HG02870 (cell line): ENCODE results near the gene CALY.
A peak's percentile ranks its signal among the peaks of the same experiment; 100 is the strongest.
"Not testable (repeated sequence)": the region's sequence is repeated elsewhere in the genome, so short reads cannot be mapped to it uniquely, and the experiment has no call there.

Source experiments
- ATAC-seq: cut with Tn5 transposase; IDR thresholded peaks from one replicate; pipeline ENCODE4 v1.9.1; 2021; ENCODE audit warnings: mild to moderate bottlenecking, moderate library complexity; ENCODE audit not compliant: unreplicated experiment

The CALY gene

DNA sequence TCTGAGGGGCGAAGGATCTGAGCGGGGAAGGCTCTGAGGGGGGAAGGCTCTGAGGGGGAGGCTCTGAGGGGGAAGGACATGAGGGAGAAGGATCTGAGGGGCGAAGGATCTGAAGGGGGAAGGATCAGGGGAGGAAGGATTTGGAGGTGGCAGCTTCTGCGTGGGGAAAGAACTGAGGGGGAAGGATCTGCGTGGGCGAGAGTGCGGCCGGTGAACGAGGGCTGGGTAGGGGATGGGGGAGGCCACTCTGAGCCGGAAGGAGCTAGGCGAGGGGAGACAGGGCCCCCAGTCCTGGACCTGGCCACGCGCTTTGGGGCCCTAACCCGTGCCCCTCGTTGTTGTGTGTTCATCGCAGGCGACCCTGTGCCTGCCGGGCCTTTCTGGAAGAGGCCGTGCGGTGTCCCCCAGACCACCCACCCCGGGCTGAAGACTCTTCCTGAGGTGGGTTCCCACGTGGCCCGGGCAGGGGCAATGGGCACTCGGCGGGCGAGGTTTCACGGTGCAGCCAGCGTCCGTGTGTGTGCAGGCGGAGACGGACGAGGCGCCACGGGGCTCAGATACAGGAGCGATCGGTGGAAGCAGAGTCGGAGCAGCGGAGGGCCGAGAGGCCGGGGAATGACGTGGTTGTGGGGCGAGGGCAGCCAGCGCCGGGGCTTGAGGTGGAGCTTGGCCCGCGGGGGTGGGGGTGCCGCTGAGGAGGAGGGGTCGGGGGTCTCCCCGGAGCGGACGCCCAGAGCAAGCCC is 2.0 kb downstream of the CALY start:
- ATAC-seq: no peak

DNA sequence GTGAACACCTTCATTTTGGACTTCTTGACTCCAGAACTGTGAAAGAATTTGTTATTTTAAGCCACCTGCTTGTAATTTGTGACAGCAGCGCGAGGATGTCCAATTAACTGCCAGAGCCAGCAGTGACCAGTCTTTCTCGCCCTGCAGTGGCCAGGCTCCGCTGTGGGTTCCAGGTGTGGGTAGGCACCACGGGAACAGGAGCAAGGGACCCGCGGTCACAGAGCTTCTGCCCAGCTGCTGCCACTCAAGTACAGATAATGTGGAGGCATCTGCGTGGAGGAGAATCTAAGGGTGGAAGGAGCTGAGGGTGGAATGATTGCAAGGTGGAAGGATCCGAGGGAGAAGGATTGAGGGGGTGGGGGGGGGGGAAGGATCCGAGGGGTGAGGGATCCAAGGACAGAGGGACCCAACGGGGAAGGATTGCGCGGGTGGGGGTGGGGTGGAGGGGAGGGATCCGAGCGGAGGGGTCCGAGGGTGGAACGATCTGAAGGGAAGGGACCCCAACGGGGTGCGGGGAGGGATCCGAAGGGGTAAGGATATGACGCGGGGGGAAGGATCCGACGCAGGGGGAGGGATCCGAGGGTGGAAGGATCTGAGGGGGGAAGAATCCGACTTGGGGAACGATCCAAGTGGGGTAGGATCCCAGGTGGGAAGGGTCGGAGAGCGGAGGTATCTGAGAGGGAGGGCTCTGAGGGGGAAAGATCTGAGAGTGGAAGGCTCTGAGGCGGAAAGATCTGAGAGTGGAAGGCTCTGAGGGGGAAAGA is 3.6 kb downstream of the CALY start:
- no peak for ATAC-seq

- ATAC-seq: peak; percentile 90
Observed at GRCh38 chr10:133329491-133330202, 7.0 kb downstream of the CALY start.

DNA sequence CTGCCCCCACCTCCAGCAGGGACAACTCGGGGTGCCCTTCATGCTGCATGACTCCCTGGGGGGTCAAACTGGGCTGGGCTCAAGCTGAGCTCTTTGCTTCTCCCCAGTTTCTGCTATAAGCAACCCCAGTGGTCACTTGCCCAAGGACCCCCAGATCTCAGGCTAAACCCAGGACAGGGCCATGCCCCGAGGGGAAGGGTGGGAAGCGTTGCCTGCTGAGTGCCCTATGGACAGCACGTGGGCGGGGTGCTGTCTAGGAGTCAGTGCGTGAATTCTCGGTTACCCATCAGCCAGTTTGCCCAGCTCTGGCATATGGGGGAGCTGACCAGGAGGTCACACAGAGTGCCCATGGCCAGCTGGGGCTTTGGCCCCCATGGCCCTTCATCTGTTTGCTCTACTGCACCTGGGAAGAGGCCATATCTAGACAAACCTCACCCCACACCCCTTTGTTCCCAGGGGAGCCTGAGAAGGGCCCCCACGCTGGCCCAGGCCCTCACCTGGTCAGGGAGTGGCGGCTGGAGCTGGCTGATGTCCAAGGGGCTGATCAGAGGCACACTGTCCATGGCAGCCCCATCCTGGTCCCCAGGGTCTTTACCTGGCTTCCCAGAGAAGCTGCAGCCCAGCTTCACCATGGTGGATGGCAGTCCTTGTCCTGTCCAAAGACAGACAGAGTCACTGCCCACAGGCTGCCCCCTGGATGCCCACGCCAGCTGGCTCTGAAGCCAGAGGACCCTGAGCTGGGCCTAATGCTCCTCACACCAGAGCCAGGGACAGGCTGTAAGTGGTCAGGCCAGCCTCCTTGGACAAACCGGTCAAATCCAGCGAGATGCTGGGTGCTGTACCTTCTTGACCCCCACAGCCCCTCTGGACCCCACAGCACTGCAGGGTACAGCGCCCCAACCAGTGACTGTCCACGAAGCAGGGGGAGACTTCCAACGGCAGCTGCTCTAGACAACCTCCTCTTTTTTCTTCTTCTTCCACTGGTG is 8.0 kb downstream of the CALY start:
- ATAC-seq: no peak

- ATAC-seq: no peak
Observed at GRCh38 chr10:133327651-133328357, 8.9 kb downstream of the CALY start.

DNA sequence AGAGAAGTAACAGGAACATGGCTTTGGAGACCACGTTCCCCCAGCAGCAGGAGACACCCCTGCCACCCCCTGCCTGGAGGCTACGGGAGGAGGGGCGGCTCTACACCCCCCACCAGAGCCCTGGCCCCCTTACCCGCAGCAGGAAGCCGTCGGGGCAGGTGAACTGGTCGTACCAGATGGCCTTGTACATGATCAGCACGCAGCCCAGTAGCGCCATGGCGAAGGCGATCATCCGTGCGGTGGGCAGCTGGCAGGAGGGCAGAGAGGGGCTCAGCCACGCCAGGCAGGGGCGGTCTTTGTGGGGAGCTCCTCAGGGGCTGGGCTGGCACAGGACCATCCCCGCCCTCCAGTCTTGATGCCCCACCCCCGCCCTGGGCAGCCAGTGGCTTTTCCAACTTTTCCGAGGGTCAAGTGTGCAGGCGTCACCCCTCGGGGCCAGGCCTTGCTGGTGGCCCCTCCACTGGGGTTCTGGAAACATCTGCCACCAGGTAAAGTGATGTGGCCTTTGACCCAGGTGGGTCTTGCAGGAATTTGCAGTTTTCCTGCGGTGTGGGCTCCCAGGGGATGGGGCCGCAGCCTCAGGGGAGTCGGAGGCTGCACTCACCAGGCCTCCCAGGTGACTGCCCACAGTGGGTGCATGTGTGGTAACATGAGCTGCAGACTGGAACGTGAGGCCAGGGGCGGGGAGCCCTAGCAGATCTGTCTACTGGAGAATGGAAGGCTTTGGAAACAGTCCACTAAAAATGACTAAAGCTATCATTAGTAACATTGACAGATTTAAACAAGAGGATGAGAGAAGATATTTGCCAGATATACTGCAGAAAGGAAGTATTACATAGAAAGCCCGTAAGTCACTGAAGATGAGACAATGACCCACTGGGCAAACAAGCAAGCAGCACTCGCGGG is 9.7 kb downstream of the CALY start:
- no peak for ATAC-seq

DNA sequence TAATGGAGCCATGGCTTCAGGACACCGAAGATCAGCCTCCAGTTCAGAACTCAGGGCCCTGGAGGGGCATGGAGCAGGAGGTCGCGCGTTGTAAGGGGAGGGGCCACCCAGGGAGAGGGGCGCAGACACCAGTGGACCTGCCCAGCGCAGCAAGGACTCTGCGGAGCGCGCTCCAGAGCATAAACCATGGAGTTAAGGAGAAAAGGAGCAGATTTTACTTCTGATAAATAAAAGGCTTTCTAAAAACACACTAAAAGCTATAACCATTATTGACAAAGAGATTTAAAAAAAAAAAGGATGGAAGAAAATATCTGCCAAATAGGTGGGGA is 10.5 kb downstream of the CALY start:
- no peak for ATAC-seq

DNA sequence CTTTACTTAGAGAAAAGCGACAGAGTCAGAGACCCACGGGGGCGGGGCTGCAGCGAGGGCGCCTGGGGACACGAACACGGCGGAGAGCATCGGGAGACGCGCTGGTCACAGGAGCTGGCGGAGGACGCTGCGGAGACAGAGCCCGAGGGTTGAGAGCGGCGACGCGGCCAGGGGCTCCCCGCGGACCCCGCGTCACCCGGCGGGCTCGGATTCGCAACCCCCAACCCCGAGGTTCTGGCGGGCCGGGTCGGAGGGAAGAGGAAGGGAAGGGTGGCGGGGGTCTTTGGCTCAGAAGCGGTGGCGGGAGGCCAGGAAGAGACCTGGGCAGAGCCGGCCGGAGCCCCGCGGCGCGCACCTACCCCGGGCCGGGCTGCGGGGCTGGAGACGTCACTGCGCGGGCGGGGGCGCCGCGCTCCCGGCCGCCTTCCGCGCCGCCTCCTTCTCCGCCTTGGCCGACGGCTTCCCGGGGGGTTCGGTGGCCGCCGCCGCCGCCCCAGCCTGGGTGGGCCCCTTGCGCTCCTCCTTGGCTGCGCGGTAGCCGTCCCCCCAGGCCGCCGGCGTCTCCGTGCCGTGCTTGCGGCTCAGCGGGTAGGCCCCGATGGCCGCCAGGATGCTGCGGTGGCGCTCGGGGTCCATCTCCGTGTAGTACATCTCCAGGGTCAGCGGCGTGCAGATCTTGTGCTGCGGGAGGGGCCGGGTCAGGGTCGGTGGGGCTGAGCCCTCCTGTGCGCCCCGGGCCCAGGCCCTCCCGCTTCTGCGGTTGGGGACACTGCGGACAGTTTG is 11.1 kb downstream of the CALY start:
- no peak for ATAC-seq

- ATAC-seq: no peak
Observed at GRCh38 chr10:133324857-133325260, 11.8 kb downstream of the CALY start.

- no peak for ATAC-seq
Observed at GRCh38 chr10:133324198-133324792, 12.4 kb downstream of the CALY start.

GRCh38 chr10:133322064-133322709 is 14.5 kb downstream of the CALY start:
- ATAC-seq: not testable (repeated sequence)

- ATAC-seq: not testable (repeated sequence)
Observed at GRCh38 chr10:133320852-133321422, 15.8 kb downstream of the CALY start.

DNA sequence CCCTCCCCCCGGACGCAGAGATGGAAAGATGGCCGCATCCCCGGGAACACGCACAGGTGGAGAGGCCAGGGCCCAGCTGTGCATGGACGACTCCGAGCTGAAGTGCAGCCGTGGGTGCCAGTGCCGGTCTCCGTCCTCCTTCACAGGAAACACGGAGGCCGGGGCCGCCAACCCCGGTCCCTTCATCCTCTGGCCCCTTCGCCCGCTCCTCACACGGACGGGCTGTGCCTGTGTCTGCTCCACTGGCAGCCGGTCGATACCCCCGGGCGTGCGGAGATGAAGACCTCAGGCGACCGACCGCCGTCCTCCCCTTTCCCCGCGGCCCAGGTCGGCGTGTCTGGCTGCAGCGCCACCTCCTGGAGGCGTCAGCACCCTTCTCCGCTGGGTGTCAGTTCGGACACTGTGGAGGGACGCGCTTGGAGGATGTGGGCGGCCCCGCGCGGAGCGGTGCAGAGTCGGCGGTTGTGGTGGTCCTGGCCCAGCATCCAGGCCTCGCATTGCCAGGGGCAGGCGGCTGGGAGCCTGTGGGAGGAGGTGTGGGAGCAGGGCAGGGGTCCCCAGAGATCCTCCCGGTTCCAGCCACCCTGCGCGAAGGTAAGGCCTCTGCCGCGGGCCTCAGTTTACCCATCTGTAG is 18.1 kb downstream of the CALY start:
- no peak for ATAC-seq

DNA sequence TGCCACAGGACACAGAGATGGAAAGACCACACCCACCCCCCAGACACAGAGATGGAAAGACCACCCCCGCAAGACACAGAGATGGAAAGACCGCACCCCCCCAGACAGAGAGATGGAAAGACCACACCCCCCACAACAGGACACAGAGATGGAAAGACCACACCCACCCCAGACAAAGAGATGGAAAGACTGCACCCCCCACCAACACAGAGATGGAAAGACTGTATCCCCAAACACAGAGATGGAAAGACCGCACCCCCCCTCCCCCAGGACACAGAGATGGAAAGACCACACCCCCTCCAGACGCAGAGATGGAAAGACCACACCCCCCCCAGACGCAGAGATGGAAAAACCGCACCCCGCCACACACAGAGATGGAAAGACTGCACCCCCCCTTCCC is 20.0 kb downstream of the CALY start:
- no peak for ATAC-seq

- ATAC-seq: no peak
Observed at GRCh38 chr10:133316266-133316665, 20.4 kb downstream of the CALY start.

DNA sequence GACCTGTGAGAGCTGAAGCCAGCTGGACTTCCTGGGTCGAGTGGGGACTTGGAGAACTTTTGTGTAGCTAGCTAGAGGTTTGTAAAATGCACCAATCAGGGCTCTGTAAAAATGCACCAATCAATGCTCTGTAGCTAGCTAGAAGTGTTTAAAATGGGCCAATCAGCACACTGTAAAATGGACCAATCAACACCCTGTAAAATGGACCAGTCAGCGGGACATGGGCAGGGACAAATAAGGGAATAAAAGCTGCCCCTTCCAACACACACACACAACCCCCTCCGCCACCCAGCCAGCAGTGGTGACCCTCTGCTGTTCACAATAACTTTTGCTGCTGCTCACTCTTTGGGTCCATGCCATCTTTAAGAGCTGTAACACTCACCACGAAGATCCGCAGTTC is 20.8 kb downstream of the CALY start:
- ATAC-seq: no peak

GRCh38 chr10:133314911-133315310 is 21.8 kb downstream of the CALY start:
- ATAC-seq: no peak
